Glomerular visceral epithelial cell (primary cell): ENCODE measurements around the gene CFAP69.
A peak's percentile ranks its signal among the peaks of the same experiment; 100 is the strongest.
"Not testable (repeated sequence)": the region's sequence is repeated elsewhere in the genome, so short reads cannot be mapped to it uniquely, and the experiment has no call there.

ENCODE experiments used
- DNase-seq: peaks from one replicate; pipeline ENCODE4 v3.0.0-alpha.2; 2016; ENCODE audit errors: extremely low spot score

Gene CFAP69

GRCh38 chr7:90337106-90337505 lies 92.1 kb downstream of the CFAP69 start:
- DNase-seq, result peak; percentile 53

GRCh38 chr7:90345016-90345415 lies 100.0 kb downstream of the CFAP69 start:
- no peak for DNase-seq

- DNase-seq, result peak; percentile 7
Measured at GRCh38 chr7:90345595-90346335, 100.8 kb downstream of the CFAP69 start.

GRCh38 chr7:90346336-90347125 lies 101.6 kb downstream of the CFAP69 start, which contains the start of gene GTPBP10:
GTPBP10 (plus strand) TSS chr7:90346716; CDS start chr7:90346742, 26 bp downstream.
- peak; percentile 93 for DNase-seq

- no peak for DNase-seq
Measured at GRCh38 chr7:90347759-90348158, 102.8 kb downstream of the CFAP69 start.

GRCh38 chr7:90349305-90349704 lies 104.3 kb downstream of the CFAP69 start:
- no peak for DNase-seq

- DNase-seq, result not testable (repeated sequence)
Measured at GRCh38 chr7:90350032-90350431, 105.1 kb downstream of the CFAP69 start.

- no peak for DNase-seq
Measured at GRCh38 chr7:90351987-90352386, 107.0 kb downstream of the CFAP69 start.
